Measurements from ENCODE around the gene RALB.

DNA sequence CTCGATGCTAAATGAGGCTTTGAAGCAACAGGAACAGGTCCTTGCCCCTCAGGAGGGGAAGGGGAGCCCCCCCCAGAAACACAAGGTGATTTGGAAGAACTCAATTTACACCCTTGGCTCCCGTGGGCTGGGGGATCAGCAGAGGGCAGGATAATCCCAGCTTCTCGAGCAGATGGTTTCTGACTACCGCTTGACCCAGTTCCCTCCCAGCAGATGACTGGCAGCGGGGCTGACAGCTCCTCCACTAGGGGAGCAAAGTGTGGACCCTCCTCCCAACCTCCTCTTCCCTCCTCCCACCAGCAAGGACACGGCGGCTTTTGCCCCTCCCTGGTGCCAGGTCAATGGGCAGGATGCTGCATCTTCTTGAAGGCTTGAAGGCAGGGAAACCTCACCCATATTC is 89.8 kb downstream of the RALB start:
- TF ChIP-seq CTCF (IDR thresholded peaks at IDR 0.05; ENCODE audit: borderline replicate concordance, extremely low read depth, low read length, poor library complexity, severe bottlenecking) (no peak), EZH2 (IDR thresholded peaks at IDR 0.05; ENCODE audit: borderline replicate concordance, low read depth, low read length, severe bottlenecking) (no peak)
